SH-SY5Y (cell line): Measurements from ENCODE around the gene FCER2.

Source experiments
- GATA2 ChIP-seq: IDR thresholded peaks from 2 replicates; pipeline ENCODE4 v1.6.1; 2011; ENCODE audit warnings: mild to moderate bottlenecking, low read depth, low read length
- GATA3 ChIP-seq: IDR thresholded peaks from 2 replicates; pipeline ENCODE4 v1.6.1; 2011; ENCODE audit warnings: low read depth, mild to moderate bottlenecking, low read length, moderate library complexity

Gene FCER2

GRCh38 chr19:7657131-7657751 is 44.7 kb downstream of the FCER2 start:
- TF ChIP-seq GATA3 (no peak), GATA2 (no peak)

GRCh38 chr19:7655581-7655980 is 46.4 kb downstream of the FCER2 start:
- TF ChIP-seq GATA2 = no peak
- TF ChIP-seq GATA3 = no peak

DNA sequence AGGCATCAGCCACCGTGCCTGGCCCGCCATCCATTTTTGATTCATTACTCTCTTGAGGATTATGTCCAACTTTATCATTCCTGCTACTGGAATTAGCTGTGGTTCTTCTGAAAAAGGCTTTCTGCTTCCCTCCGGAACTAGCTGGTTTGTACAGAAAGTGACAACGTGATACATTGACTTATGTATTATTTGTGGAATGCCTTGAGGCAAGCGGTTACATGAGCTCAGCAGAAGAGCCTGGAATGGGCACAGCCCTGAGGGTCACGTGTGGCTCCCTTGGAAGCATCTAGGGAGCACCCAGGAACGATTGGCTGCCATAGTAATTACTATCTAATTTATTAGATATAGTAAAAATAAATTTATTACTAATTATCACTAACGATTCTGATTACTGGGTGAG is 47.5 kb downstream of the FCER2 start:
- TF ChIP-seq GATA3 = no peak
- no peak for TF ChIP-seq GATA2

DNA sequence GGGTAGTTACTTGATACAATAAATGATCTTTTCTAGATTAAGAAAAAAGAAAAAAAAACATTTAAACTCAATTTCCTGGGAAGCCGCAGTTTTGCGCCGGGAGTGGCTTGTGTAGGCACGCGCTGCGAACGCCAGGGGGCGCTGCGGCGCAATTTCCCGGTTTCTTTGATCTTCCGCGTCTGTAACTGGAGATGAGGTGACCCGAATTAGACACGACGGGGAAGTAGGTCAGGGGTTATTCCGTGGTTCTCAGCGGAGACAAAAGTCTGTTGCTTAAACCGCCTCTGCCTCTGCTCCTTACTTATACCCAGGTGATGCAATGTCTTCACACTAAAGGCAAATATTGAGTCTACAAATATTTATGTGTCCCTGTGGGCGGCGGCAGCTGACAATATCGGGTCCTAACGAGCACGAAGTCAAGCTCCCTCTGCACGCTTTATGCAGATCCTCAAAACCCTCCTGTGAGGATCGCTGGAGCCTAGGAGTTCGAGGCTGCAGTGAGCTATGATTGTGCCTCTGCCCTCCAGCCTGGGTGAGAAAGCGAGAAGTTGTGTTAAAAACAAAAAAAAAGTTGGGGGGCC is 49.8 kb downstream of the FCER2 start:
- TF ChIP-seq GATA3 = no peak
- TF ChIP-seq GATA2 = no peak

DNA sequence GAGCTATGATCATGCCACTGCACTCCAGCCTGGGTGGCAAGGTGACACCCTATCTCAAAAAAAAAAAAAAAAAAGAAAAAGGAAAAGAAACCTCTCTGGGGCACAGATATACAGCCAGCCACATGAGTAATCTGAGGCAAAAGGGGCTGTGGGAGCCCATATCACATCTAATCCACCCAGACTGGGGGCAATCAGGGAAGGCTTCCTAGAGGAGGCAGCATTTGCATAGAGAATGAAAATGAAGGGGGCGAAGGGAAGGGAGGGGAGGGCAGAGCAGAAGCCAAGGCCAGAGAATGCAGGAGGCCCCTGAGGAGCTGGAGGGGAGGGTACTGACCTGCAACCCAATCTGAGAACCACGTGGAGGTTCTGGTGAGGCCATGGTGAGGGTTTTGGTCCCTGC is 51.8 kb downstream of the FCER2 start:
- TF ChIP-seq GATA2 (no peak), GATA3 (no peak)

GRCh38 chr19:7648265-7649014 is 53.5 kb downstream of the FCER2 start:
- TF ChIP-seq GATA3 = no peak
- no peak for TF ChIP-seq GATA2

DNA sequence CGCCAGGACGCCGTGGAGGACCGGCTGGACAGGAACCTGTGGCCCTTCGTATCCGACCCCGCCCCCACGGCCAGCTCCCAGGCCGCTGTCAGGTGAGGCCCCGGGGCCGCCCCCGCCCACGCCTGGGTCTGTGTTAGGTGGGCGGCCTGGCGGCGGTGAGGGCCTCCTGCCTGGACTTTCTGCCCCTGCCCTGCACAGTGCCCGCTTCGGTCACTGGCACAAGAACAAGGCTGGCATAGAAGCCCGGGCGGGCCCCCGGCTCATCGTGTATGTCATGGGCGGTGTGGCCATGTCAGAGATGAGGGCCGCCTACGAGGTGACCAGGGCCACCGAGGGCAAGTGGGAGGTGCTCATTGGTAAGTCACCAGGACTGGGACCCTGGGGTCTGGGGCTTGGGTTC is 54.8 kb downstream of the FCER2 start:
- TF ChIP-seq GATA2 (no peak), GATA3 (no peak)

DNA sequence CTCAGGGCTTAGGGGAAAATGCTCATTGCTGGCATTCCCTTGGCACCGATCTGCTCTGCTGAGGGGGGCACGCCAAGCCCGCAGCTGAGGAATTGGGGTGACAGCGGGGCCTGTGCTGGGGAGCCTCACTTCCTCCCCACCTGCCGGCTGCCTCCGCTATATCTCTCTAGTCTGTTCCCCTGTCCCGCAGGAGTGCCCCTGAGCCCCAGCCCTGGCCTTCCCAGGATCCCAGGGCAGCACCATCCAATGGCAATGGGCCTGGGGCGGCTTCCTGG is 55.6 kb downstream of the FCER2 start:
- no peak for TF ChIP-seq GATA2
- TF ChIP-seq GATA3 = no peak

GRCh38 chr19:7645656-7646425 is 56.1 kb downstream of the FCER2 start:
- TF ChIP-seq GATA2 (no peak), GATA3 (no peak)

DNA sequence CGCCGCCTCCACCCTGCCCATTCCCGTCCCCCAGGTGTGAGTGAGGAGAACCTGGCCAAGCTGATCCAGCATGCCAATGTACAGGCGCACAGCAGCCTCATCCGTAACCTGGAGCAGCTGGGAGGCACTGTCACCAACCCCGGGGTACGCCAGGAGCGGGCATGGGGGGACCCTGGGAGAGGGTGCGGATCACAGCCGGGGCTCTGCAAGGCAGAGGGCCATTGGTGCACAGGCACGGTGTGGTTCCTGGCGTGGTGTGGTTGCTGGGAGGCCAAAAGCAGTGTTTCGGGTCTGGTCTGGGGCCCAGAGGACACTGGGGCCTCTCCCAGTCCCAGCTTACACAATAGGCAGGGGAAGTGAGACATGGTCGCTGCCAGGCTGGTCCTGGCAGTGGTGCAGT is 56.8 kb downstream of the FCER2 start:
- TF ChIP-seq GATA3 (no peak), GATA2 (no peak)

DNA sequence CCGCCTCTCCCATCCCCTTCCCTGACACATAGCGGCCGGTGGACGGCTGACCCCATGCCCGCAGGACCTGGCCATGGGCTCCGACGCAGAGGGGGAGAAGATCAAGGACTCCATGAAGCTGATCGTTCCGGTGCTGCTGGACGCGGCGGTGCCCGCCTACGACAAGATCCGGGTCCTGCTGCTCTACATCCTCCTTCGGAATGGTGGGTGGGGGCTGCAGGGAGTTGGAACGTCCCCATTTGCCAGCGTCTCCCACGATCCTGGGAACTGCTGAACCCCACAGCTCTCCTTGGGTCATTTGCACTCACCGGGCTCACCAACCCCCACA is 57.4 kb downstream of the FCER2 start:
- TF ChIP-seq GATA3 (no peak), GATA2 (no peak)

DNA sequence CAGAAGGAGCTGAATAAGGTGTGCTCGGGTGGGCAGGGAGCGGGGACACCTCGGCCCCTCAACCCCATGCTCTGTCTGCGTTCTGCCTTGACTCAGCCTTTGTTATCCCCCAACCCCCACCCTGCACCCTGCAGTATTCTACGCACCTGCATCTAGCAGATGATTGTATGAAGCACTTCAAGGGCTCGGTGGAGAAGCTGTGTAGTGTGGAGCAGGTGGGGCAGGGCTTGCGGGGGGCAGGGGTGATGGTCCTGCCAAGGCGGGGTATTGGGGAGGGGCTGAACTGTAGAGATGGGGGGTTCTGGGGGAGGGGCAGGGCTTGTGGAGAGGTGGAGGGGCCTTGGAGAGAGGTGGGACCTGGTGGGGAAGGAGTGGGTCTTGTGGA is 58.9 kb downstream of the FCER2 start:
- TF ChIP-seq GATA3 = no peak

- TF ChIP-seq GATA2 = no peak
- no peak for TF ChIP-seq GATA3
Measured at GRCh38 chr19:7642295-7643030, 59.5 kb downstream of the FCER2 start.
